Erythroblast (primary cell): ENCODE measurements around the gene TIPIN.
"Not testable (repeated sequence)": the region's sequence is repeated elsewhere in the genome, so short reads cannot be mapped to it uniquely, and the experiment has no call there.

Experiments used
- DNase-seq, 2 experiments: peaks; one replicate each; lab custom pipeline; 2025; lab: John Stamatoyannopoulos, UW
- GATA1 ChIP-seq: IDR thresholded peaks from 2 replicates; pipeline ENCODE4 v1.6.1; 2011; ENCODE audit warnings: low read depth, mild to moderate bottlenecking, control low read depth, low read length, moderate library complexity
- POLR2A ChIP-seq: IDR thresholded peaks from 2 replicates; pipeline ENCODE4 v1.6.1; 2011; ENCODE audit warnings: mild to moderate bottlenecking, low read length

Gene TIPIN

DNA sequence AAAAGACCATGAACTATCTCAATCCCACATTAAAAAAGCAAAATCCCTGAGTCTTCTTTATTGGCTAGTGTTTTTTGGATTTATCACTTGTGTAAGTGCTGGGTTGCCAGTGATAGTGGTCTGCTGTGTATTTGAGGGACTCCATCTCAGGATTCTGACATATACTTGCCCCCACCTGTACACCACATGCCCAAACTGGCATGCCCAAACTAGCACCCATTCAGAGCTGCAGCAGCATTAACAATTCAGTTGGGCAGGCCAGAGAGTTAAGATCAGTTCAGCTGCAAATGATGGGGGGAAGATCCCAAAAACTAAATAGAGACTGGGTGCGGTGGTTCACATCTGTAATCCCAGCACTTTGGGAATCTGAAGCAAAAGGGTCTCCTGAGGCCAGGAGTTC is 6.3 kb upstream of the TIPIN start:
- TF ChIP-seq GATA1 (no peak), POLR2A (no peak)
- no peak for DNase-seq

DNA sequence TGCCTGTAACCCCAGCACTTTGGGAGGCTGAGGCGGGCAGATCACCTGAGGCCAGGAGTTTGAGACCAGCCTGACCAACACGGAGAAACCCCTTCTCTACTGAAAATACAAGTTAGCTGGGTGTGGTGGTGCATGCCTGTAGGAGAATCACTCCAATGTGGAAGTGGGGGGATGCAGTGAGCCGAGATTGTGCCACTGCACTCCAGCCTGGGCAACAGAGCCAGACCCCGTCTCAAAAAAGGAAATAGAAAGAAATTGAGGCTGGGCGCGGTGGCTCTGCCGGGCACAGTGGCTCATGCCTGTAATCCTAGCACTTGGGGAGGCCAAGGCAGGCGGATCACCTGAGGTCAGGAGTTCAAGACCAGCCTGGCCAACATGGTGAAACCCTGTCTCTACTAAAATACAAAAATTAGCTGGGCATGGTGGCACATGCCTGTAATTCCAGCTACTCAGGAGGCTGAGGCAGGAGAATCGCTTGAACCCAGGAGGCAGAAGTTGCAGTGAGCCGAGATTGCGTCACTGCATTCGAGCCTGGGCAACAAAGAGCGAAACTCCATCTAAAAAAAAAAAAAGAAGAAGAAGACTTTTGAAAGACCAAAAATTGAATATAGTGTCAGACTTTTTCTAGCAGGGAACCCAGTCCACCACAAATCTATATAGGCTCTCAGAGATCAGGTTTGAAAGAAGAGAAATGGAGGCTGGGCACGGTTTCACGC is 5.4 kb upstream of the TIPIN start:
- DNase-seq, result not testable (repeated sequence)

DNA sequence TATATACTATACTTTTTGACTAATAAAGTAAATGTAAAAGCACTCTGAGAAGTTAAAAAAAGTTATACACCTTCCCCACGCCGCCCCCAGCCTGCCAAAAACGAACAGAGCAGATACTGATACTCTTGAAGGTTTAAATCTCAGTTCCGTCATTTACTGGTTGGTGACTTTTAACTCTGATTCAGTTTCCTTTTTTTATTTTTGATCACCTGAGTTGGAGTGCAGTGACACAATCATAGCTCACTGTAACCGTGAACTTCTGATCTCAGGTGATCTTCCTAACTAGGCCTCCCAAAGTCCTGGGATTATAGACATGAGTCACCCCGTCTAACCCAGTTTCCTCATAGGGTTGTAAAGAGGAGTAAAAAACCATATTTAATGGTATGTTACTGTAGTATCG is 3.3 kb upstream of the TIPIN start:
- no peak for DNase-seq
- no peak for TF ChIP-seq GATA1
- TF ChIP-seq POLR2A, result no peak

DNA sequence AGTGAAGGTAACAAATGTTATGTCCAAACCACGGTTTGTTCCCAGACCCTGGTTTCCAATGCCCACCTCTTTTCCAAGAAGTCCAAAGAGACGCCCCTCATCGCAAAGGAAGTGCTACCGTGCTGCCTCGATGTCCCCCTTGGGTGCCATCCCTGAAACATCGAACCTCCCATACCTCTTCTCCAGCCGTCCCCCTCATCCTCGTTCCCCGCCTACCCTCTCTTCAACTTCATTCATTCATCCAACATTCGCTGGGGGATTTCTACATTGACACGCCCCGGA is 467 bp downstream of the TIPIN start:
- DNase-seq, result no peak
- TF ChIP-seq GATA1 (no peak), POLR2A (no peak)

DNA sequence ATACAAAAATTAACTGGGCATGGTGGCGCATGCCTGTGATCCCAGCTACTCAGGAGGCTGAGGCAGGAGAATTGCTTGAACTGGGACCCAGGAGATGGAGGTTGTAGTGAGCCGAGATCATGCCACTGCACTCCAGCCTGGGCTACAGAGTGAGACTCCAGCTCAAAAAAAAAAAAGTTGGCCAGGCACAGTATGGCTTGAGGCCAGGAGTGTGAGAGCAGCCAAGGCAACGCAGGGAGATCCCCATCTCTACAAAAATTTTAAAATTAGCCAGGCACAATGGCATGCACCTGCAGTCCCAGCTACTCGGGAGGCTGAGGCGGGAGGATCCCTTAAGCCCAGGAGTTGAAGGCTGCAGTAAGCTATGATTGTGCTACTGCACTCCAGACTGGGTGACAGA is 8.0 kb downstream of the TIPIN start:
- DNase-seq, result not testable (repeated sequence)

DNA sequence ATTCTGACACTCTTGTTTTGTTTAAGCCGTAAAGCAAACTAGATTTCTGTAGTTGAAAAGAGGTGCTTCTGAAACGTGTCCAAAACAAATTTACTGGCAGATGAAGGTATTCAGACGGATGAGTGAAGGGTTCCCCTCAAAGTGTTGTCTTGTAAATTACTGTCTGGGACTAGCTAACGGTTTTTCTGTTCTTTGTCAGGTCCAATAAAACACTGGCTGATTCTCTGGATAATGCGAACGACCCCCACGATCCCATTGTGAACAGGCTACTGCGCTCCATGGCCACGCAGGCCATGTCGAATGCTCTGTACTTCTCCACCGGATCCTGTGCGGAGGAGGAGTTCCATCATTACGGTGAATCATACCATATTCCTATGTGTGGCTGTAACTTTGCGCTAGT is 27.7 kb downstream of the TIPIN start:
- DNase-seq, result no peak
- TF ChIP-seq POLR2A (no peak), GATA1 (no peak)

DNA sequence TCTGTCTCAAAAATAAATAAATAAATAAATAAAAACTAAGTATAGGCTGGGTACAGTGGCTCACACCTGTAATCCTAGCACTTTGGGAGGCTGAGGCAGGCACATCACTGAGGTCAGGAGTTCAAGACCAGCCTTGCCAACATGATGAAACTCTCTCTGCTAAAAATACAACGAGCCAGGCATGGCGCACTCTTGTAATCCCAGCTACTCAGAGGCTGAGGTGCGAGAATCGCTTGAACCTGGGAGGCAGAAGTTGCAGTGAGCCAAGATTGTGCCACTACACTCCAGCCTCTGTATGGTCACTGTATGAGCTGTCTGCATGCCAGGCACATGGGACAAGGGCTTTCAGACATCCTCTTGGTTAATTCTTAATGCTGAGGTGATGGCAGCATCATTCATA is 28.7 kb downstream of the TIPIN start:
- DNase-seq, result no peak
- TF ChIP-seq GATA1, result no peak
- TF ChIP-seq POLR2A, result no peak

DNA sequence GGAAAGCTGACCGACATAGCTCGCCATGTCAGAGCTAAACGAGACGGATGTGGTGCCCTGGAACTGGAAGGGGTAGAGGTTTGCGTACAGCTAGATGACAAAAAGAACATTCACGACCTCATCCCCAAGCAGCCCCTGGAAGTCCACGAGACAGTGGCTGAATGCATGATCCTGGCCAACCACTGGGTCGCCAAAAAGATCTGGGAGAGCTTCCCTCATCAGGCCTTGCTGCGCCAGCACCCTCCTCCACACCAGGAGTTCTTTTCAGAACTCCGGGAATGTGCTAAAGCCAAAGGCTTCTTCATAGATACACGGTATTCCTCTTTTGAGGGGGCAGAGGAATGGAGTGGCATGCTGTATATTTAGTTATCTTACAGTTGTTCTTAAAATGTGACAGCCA is 30.4 kb downstream of the TIPIN start:
- DNase-seq, result no peak
- TF ChIP-seq POLR2A (no peak), GATA1 (no peak)

DNA sequence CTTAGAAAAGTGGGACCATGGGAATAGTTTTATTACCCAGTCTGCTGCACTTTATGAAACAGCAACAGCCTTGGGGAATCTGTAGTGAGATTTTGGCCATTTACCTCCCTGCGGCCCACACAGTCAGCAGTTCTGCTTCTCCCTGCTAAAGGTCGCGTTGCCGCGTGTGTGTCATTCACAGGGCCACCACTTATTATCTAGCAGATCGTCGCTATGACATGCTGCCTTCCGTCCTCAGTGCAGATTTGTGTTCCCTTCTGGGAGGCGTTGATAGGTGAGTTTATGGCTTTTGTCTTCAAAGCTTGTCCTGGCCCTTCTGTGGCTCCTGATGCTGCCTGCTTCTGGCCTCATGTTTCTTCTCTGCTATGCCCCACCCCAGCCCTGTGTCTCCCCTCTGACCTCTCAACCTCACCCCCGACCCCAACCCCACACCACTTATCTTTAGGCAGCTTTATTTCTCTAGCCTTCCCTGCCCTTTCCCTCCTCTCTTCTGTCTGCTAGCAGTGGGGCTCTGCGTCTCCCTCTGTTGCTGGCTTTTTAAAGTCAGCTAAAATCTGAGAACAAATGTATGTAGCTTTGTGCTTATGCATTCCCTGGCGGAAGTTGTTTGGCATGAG is 33.1 kb downstream of the TIPIN start:
- TF ChIP-seq POLR2A, result no peak
- no peak for TF ChIP-seq GATA1

DNA sequence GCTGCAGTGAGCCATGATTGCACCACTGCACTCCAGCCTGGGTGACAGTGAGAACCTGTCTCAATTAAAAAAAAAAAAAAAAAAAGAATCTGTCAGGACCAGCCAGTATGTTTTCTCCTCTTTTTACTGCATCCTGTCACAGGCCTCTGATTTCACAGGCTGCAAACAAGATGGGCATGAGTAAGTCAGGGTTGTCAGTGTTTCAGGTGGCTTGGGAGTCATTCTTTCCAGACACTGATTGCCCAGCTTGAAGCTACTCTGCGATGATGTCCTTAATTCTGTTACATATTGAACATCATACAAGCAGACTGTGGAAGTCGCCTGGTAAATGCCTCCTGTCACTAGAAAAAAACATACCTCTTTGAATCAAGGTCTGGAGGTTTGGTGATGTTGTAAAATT is 44.3 kb downstream of the TIPIN start:
- TF ChIP-seq GATA1 (no peak), POLR2A (no peak)

More for the DNA sequence above, 33.1 kb downstream of the TIPIN start:
- peak in 1 of 2 experiments; percentile 28 for DNase-seq

DNA sequence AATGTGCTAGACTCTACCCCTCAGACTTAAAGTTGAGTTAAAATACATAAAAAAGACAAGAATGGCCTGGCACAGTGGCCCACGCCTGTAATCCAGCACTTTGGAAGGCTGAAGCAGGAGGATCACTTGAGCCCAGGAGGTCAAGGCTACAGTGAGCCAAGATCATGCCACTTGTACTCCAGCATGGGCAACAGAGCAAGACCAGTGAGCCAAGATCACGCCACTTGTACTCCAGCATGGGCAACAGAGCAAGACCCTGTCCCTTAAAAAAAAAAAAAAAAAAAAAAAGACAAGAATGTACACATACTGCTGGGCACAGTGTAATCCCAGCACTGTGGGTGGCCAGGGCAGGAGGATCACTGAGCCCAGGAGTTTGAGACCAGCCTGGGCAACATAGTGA is 45.7 kb downstream of the TIPIN start:
- TF ChIP-seq GATA1 (no peak), POLR2A (no peak)
- no peak for DNase-seq

More for the DNA sequence above, 44.3 kb downstream of the TIPIN start:
- no peak for DNase-seq

DNA sequence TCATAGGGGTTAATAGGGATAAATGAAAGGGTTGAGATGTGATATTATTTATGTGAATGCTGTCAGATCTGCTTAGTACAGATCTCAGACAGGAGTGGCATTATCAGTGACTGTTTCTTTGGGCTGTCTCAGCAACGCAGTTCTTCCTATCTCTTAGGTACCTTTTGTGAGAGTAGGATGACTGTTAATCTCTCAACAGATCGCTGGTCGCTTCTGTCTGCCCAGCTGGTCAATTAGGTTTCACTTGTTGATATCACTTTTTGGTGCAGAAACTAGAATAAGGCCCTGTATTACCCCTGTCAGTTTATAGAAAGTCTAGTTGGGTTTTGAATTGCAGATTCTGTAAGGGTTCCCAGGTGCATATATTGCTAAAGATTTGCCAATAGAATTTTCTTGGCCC is 46.7 kb downstream of the TIPIN start:
- peak; percentile 19 to 68 for DNase-seq
- TF ChIP-seq POLR2A (no peak), GATA1 (no peak)

DNA sequence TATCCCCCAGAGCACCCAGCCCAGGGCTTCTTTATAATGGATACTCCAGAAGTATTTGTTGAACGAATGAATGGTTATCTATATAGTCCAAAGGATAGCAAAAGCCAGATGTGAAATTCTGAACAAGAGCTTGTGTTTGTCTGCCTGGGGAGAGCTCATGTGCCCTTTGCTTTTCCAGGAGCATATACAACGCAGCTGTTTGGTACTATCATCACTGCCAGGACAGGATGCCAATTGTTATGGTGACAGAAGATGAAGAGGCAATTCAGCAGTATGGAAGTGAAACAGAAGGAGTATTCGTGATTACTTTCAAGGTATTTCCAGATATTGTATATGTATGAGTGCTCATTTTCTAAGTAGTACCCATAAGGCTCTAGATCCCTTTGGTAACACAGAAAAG is 48.0 kb downstream of the TIPIN start:
- no peak for TF ChIP-seq GATA1
- TF ChIP-seq POLR2A, result no peak
- DNase-seq, result no peak

DNA sequence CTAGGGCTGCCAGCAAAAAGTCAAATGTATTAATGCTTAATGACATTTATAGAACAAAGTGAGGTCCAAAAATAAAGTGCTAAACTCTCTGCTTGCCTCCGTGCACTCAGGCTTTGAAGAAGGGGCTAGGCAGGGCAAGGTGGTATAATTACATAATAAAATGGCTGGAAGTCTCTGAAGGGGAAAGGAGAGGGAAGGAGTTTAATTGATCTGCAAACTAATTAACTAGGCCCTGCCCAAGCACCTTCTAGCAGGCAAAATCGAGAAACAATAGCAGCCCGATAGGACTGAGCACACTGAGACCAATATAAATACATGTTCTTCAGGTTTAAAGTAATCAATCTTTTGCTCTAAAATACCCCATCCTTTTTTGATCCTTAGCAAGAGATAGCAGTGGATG is 50.1 kb downstream of the TIPIN start:
- TF ChIP-seq GATA1, result no peak
- TF ChIP-seq POLR2A, result no peak
- no peak for DNase-seq

DNA sequence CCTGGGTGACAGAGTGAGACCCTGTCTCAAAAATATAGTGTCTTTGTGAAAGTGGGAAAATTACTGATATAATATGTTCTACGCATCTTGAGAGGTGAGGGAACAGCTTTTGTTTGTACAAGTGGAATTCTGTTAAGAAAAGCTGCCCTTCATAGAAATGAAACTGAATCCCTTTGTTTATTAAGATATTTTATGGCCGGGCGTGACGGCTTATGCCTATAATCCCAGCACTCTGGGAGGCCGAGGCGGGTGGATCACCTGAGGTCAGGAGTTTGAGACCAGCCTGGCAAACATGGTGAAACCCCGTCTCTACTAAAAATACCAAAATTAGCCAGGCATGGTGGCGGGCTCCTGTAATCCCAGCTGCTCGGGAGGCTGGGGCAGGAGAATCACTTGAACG is 52.1 kb downstream of the TIPIN start:
- DNase-seq, result not testable (repeated sequence)
